IPS DF 4.7 (cell line): ENCODE measurements around the gene S1PR3.

ENCODE experiments used
- DNase-seq: peaks from one replicate; pipeline ENCODE4 v3.0.0-alpha.2; 2013; ENCODE audit warnings: low spot score; ENCODE audit errors: extremely low read depth

S1PR3 gene

DNA sequence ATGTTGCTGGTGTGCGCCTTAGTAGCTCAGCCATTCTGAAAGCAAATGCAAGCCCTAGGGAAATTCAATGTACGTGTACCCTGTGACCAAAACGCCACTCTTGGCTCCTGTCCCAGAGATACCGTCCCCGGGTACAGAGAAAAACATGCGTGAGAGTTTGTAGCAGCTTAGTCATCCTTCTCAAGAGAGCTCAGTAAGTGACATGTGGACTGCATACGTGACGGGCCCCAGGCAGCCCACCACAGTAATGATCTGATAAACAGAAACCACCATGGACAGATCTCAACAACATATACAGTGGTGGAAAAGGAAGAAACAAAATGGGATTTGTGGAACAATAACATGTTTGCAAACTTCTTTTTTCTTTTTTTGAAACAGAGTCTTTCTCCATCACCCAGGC, 45.1 kb downstream of the S1PR3 start:
- DNase-seq: no peak

DNA sequence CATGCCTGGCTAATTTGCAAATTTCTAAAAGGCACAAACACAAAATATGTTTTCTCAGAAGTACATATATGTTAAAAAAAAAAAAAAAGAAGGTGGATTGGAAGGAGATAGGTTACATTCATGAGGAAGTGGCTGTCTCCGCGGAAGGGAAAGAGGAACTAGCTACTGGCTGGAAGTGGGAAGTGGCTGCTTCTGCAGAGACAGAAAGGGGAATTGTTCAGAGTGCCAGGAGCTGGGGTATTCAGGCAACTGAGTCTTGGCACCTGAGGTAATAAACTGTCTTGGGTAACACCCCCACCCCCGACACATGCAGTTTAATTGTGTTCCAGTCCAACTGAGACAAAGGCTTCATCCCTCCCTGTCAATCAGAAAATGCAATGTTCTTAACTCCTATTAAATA, 45.6 kb downstream of the S1PR3 start:
- DNase-seq: no peak

DNA sequence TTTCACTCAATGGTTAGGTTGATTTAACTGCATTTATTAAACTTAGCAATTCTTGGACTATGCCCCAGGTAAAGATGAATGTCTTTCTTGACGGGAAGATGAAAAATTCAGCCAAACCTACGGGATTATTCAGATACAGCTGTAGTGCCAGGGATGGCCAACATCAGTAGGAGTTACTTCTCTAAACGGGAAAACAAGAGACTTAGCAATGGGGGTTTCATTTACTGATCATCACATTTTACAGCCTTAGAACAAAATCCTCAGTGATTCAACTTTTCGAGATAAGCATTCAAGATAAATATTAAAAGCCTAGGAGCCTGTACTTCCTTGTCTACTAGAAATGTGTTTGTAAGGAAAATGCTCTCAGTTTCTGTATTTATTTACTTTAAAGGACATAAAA, 46.1 kb downstream of the S1PR3 start:
- DNase-seq: no peak

DNA sequence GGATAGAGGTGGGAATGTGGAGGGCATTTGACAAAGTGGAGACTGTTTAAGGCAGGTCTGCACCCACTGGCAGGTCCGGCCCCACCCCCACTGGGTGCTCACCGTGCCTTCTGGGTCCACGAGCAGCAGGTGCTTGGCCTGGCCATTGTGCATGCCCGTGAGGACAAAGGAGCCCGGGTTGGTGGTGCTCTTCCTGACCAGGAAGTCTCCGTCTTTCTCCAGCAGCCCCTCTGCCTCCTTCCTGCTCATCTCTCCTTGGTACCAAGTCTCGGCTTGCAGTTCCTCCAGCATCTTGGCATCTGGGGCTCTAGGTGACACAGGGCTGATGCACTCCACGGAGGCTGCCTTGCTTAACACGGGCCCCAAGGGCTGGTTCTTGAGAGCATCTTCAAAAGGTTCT, 46.6 kb downstream of the S1PR3 start:
- DNase-seq: no peak

DNA sequence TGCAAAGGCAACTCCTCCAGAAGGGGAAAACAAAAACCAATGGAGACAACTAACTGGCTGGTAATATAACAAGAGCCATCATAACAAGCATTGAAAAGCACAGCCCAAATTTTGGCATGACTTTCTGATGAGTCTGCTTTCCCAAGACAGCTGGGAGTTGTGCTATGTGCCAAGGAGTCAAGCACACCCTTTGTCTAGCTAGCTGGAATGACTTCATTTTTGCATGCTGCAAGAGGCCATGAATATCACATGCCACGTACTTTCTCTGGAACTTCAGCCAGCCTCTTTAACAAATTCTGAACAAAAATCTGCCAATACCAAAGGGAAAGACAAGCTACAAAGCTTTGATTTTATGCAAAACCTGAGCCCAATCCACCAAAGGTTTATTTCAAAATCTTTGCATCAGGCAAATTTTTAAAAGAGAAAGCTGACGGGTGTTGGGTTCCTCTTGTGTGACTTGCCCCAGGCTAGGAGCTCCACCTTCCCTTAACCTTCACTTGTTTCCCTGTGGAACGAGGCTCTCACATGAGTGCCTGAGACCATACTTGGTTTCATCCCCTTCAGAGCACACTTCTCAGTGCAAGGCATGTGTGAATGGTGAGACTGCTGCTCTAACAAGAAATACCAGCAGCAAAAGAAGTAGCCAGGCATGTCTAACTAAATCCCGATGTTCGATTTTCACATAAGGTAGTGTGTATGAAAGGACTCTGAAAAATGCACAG, 47.3 kb downstream of the S1PR3 start:
- no peak for DNase-seq

DNA sequence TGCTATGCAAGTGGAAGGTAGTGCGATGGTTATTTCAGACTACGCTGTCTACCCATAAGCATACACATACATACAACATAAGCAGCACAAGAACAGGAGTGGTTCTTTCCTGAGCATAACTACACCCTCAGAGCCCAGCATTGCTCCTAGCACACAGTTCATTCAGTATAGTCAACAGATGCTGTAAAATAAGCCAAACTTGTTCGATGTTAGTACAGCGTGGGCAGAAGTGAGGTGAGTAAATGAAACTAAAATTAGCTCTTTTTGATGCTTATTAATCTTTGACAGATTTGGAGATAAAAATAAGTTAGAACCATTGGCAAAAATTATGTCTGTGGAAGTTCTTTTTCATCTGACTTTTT, 47.8 kb downstream of the S1PR3 start:
- no peak for DNase-seq

DNA sequence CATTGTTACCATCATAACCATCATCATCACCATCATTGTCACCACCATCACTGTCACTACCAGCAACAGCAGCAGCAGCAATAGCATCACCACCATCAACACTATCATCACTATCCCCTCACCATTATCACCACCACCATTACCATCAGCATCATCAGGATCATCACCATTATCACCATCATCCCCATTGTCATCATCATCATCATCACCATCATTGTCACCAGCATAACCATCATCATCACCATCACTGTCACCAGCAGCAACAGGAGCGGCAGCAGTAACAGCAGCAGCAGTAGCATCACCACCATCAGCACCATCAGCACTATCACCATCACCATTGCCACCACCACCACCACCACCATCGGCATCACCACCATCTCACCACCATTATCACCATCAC, 48.4 kb downstream of the S1PR3 start:
- no peak for DNase-seq

DNA sequence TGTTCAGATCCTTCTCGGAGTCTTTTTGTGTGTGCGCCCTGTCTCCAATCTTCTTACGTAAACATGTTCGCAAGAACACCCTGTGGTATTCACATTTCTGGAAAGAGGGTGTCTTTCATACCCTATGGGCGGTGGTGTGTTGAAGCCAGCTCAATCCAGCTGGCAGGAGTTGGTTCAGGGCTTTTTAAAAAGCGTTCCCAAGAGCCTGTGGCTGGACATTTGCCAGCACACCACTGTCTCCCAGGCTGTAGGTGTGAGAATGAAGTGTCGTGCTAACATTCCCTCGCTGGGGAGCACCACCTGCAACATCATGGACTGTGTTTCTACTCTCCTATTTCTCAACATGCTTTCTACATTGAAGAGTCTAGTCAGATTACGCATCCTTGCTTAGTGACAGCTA, 51.7 kb downstream of the S1PR3 start:
- DNase-seq: no peak

DNA sequence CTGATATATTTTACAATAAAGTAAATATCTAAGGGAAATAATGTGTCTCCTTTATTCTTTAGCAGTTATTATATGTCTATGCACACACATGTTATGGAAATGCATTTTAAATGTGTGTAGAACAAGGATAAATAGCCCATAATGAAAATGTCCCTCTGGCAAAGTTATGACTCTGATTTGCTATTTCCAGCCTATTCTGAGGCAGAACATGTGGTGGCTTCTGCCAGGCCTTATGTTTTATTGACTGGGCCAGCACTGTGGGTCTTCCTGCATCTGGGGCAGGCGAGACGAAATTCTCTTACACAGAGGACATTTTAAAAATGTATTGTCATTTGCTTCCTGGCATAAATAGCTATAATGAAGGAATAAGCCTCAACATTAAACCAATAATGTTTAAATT, 52.8 kb downstream of the S1PR3 start:
- DNase-seq: no peak

DNA sequence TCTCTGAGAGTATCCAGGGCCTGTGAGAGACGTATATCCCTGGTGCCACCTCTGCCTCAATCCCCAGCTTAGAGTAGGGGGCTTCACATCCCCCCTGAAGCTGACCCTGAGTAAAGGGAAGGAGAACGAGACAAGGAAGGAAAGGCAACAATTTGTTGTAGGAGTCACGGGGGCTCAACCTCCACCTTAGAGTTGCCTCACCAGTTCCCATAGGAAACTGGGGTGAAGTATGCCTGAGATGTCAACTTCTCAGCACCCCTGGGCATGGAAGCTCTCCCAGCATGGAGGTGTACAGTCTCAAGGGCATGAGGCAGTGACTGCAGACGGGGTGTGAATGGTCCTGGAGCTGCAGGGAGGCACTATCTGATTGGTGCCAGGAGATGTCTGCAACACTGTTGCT, 53.6 kb downstream of the S1PR3 start:
- DNase-seq: no peak

DNA sequence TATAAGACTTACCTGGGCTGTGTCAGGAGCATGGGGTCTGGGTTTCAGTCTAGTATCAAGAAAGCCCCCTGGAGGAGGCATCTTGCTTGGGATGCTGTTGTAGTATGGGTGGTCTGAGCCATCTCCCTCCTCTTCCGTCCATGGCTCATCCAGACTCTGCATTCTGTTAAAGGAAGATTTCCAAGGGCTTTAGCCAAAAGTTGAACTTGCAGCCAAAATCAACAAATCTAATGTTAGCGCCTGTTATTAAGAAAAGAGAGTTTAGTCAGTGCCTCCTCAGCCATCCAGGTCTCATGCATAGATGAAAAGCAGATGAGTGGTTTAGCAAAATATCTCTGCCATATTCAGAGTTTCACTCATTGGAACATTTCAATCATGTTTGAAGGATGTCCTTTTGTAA, 55.6 kb downstream of the S1PR3 start:
- DNase-seq: no peak

DNA sequence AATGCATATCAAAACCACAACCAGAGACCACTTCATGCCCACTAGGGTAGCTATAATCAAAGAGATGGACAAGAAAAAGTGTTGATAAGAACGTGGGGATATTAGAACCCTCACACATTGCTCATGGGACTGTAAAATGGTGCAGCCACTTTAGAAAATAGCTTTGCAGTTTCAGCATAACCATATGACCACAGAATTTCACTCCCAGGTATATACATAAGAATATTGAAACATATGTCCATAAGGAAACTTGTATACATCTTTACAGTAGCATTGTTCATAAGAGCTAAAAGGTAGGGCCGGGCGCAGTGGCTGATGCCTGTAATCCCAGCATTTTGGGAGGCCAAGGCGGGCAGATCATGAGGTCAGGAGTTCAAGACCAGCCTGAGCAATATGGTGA, 56.4 kb downstream of the S1PR3 start:
- DNase-seq: no peak

DNA sequence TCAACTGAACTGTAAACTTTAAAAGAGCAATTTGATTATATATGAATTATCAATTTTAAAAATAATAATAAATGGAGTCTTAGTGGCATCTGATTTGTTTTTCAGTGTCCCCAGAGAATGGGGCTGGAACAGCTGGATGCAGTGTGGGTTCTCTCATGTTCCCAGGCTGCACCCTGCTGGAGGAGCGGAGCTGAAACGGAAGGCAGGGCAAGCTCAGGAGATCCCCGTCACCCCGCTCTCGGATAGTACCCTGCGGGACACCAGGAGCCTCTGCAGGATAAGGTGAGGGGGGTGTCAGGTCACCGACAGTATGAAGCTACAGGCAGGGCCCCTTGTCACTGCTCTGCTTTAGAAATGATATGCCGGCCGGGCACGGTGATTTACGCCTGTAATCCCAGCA, 57.3 kb downstream of the S1PR3 start:
- DNase-seq: no peak

DNA sequence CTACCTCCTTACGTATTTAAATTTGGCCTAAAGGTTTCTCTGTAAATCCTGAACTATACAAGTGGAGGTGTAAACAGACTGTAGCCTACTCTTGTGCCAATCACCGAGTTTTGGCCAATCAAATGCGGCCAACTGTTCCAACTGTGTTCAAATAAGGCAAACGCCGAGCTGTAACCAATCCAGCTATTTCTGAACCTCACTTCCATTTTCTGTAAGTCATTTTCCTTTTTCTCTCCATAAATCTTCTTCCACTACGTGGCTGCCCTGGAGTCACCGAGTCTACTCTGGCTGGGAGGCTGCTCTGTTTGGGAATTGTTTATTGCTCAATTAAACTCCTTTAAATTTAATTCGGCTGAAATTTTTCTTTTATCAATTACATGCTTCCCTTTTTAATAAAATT, 58.4 kb downstream of the S1PR3 start:
- no peak for DNase-seq

DNA sequence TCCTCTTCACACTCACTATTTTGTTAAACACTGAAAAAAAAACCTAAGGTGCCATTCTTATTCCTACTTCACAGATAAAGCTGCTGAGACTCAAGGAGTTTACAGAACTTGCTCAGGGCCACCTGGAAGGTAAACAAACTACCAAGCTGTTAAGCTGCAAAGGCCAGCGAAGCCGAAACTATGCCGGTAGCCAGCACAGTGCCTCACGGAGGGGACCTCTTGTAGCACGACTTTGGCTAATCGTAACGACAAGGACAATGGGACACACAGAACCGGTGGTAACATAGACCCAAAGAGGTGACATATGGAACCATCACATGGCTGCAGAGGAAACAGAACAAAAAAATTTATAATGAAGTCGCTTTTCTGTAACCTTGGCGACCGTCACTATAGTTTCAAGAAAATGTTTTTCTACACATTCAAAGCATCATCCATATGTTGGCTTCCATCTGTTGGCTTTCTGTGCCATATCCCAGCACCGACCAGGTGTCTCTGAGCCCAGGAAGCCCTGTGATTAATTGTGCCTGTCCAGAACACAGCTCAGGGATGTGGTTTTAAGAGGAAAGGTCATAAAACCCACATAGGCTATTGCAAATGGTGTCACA, 60.3 kb downstream of the S1PR3 start:
- no peak for DNase-seq

DNA sequence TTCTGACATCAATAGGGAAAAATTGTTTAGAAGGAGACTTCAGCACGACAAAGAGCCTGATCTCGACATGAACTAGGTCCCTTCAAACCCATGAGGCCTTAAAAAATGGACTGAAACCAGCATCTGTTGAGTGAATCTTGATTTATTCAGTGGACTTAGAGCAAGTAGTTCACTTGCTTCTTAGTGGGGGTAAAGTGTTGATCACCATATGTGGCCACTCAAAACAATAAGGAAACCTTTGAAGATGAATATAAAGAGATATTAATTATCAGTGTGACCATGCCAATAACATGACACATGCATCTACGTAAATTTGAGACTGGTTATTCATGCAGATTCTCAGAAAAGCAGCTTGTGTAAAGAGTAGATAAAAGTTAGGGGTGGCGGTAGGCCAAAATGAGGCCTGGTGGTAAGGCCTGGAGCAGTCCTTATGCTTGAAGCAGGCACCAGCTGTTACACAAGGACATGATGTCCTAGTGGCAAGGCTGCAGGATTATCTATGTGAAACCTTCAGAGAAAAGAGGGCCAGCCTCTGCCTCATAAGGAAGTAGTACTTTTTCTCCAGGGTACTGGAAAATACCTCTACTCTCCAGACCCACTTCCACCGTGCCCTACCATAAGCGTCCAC, 61.3 kb downstream of the S1PR3 start:
- DNase-seq: no peak

DNA sequence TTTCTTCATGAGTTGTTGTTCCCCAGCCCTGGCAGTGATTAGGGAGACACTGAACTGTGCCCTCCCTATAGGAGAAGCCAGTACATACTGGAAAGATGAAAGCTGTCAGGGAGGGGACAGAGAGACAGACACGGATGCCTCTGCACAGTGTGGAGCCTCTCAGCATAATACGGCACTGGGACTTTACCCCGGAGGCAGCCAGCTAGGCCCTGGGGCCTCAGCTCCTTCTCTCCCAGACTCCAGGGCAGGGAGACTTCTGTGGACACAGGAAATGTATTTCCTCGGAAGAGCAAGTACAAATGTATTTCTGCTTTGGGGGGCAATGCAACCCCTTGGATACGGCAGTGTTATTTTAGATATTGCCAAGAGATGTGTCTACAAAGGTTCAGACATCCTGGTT, 62.0 kb downstream of the S1PR3 start:
- DNase-seq: no peak
